Upper lobe of left lung (tissue), 4 donors: ENCODE data around the gene REEP5.

Source experiments
- CTCF ChIP-seq, 6 experiments: fragments of 450-650 bp in 4 of 6; fragments of 200-600 bp in 2 of 6; sonication (generic) in 2 of 6; IDR thresholded peaks; one replicate each; pipeline ENCODE4 v1.5.1; 2016 to 2019; ENCODE audit warnings: antibody characterized with exemption in 6 of 6
- EP300 ChIP-seq, 4 donors: sonication (generic); formaldehyde crosslinking; IDR thresholded peaks; one replicate each; pipeline ENCODE4 v1.5.1; 2017; ENCODE audit warnings: antibody characterized with exemption in 4 of 4, control low read depth in 2 of 4
- POLR2A ChIP-seq, 4 donors: fragments of 450-650 bp; IDR thresholded peaks; one replicate each; pipeline ENCODE4 v1.5.1; 2016 to 2017; ENCODE audit warnings: antibody characterized with exemption in 4 of 4, mild to moderate bottlenecking in 2 of 4
- POLR2AphosphoS5 ChIP-seq, 2 donors: sonication (generic); formaldehyde crosslinking; IDR thresholded peaks; one replicate each; pipeline ENCODE4 v1.5.1; 2017; ENCODE audit warnings: antibody characterized with exemption in 2 of 2

GRCh38 chr5:112907166-112907631, 14.8 kb downstream of the REEP5 start:
- TF ChIP-seq CTCF (IDR thresholded peaks at IDR 0.05): no peak
- TF ChIP-seq POLR2AphosphoS5 (IDR thresholded peaks at IDR 0.05): no peak
- TF ChIP-seq POLR2A (IDR thresholded peaks at IDR 0.05): no peak
- no peak for TF ChIP-seq EP300 (IDR thresholded peaks at IDR 0.05)
